Measurements from ENCODE around the gene SORL1-AS1.

Gene SORL1-AS1

GRCh38 chr11:121451986-121452608, 670 bp downstream of the SORL1-AS1 start, which contains the start of gene SORL1:
Gene SORL1, plus strand, starts transcription at chr11:121452314. Its CDS starts 18 bp downstream, at chr11:121452332.
- DNase-seq (ENCODE audit: low read depth) = peak; percentile 81

GRCh38 chr11:121451178-121451985, 1.4 kb downstream of the SORL1-AS1 start:
- DNase-seq (ENCODE audit: low read depth) = no peak

GRCh38 chr11:121450401-121450800, 2.4 kb downstream of the SORL1-AS1 start:
- DNase-seq (ENCODE audit: low read depth) = no peak

GRCh38 chr11:121449626-121450025, 3.1 kb downstream of the SORL1-AS1 start:
- no peak for DNase-seq (ENCODE audit: low read depth)

GRCh38 chr11:121449123-121449522, 3.6 kb downstream of the SORL1-AS1 start:
- no peak for DNase-seq (ENCODE audit: low read depth)

- DNase-seq (ENCODE audit: low read depth) = peak; percentile 65
Observed at GRCh38 chr11:121448431-121448941, 4.3 kb downstream of the SORL1-AS1 start.

GRCh38 chr11:121448011-121448410, 4.8 kb downstream of the SORL1-AS1 start:
- DNase-seq (ENCODE audit: low read depth) = no peak

GRCh38 chr11:121446752-121447156, 6.0 kb downstream of the SORL1-AS1 start:
- DNase-seq (ENCODE audit: low read depth) = no peak

- no peak for DNase-seq (ENCODE audit: low read depth)
Observed at GRCh38 chr11:121445071-121445768, 7.5 kb downstream of the SORL1-AS1 start.

GRCh38 chr11:121444526-121444925, 8.2 kb downstream of the SORL1-AS1 start:
- no peak for DNase-seq (ENCODE audit: low read depth)

- no peak for DNase-seq (ENCODE audit: low read depth)
Observed at GRCh38 chr11:121443688-121444275, 9.0 kb downstream of the SORL1-AS1 start.

- DNase-seq (ENCODE audit: low read depth) = no peak
Observed at GRCh38 chr11:121441521-121441920, 11.2 kb downstream of the SORL1-AS1 start.

- no peak for DNase-seq (ENCODE audit: low read depth)
Observed at GRCh38 chr11:121439759-121440158, 13.0 kb downstream of the SORL1-AS1 start.

GRCh38 chr11:121439337-121439736, 13.4 kb downstream of the SORL1-AS1 start:
- no peak for DNase-seq (ENCODE audit: low read depth)

- DNase-seq (ENCODE audit: low read depth) = no peak
Observed at GRCh38 chr11:121437686-121438078, 15.1 kb downstream of the SORL1-AS1 start.

- DNase-seq (ENCODE audit: low read depth) = no peak
Observed at GRCh38 chr11:121437018-121437685, 15.6 kb downstream of the SORL1-AS1 start.

- no peak for DNase-seq (ENCODE audit: low read depth)
Observed at GRCh38 chr11:121435551-121436511, 16.9 kb downstream of the SORL1-AS1 start.

- no peak for DNase-seq (ENCODE audit: low read depth)
Observed at GRCh38 chr11:121435132-121435531, 17.6 kb downstream of the SORL1-AS1 start.

- DNase-seq (ENCODE audit: low read depth) = no peak
Observed at GRCh38 chr11:121431820-121432526, 20.8 kb downstream of the SORL1-AS1 start.

- no peak for DNase-seq (ENCODE audit: low read depth)
Observed at GRCh38 chr11:121429556-121429955, 23.2 kb downstream of the SORL1-AS1 start.

All from Daoy (cell line).